Activated naive CD8-positive, alpha-beta T cell (primary cell): Measurements from ENCODE around the gene DOCK8.

Source experiments
- H3K27ac Mint-ChIP-seq: one replicate; pipeline ENCODE4 v1.8.0; 2021; ENCODE audit warnings: mixed read lengths
- H3K27me3 Mint-ChIP-seq: one replicate; pipeline ENCODE4 v1.8.0; 2021; ENCODE audit warnings: mixed read lengths
- H3K36me3 Mint-ChIP-seq: one replicate; pipeline ENCODE4 v1.8.0; 2021; ENCODE audit warnings: mixed read lengths
- H3K4me1 Mint-ChIP-seq: one replicate; pipeline ENCODE4 v1.8.0; 2021; ENCODE audit warnings: low read depth, mixed read lengths
- H3K4me3 Mint-ChIP-seq: one replicate; pipeline ENCODE4 v1.8.0; 2021; ENCODE audit warnings: mild to moderate bottlenecking, mixed read lengths
- H3K9me3 Mint-ChIP-seq: one replicate; pipeline ENCODE4 v1.8.0; 2021; ENCODE audit warnings: low read depth, mixed read lengths

DOCK8 gene

DNA sequence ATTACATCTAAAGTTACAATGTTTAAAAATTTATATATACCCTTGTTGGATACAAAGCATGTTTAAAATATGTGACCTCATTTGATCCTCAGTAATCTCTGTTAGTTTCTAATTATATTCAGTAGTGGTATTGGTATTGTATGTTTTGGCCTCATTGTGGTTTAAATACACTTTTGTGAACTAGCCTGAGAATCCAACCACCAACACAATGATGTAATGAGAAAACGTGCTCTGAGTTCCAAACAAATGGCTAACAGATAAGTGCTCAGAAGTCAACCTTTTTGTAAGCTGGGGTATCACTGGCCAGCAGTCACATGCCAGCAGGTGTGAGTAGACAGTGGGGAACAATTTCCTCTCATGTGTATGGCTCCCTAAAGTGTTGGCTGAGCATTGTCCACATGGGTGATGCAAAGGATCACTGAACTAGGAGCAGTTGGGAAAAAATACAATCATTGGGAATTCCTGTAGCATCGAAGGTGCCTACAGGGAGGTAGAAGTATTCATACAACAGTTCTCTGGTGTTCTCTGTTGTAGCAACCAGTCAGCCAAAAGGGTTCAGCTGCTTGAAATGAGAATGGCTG, 56.1 kb downstream of the DOCK8 start:
- H3K27me3 Mint-ChIP-seq: no peaks in the 10 kb centered on the region
- peak overlapping the region; percentile 99 for H3K27ac Mint-ChIP-seq
- H3K4me3 Mint-ChIP-seq: no peak overlapping the region
- peaks cover 36% of the 10 kb centered on the region for H3K4me1 Mint-ChIP-seq
- H3K9me3 Mint-ChIP-seq: no peaks in the 10 kb centered on the region
- peaks cover 9% of the 10 kb centered on the region for H3K36me3 Mint-ChIP-seq

DNA sequence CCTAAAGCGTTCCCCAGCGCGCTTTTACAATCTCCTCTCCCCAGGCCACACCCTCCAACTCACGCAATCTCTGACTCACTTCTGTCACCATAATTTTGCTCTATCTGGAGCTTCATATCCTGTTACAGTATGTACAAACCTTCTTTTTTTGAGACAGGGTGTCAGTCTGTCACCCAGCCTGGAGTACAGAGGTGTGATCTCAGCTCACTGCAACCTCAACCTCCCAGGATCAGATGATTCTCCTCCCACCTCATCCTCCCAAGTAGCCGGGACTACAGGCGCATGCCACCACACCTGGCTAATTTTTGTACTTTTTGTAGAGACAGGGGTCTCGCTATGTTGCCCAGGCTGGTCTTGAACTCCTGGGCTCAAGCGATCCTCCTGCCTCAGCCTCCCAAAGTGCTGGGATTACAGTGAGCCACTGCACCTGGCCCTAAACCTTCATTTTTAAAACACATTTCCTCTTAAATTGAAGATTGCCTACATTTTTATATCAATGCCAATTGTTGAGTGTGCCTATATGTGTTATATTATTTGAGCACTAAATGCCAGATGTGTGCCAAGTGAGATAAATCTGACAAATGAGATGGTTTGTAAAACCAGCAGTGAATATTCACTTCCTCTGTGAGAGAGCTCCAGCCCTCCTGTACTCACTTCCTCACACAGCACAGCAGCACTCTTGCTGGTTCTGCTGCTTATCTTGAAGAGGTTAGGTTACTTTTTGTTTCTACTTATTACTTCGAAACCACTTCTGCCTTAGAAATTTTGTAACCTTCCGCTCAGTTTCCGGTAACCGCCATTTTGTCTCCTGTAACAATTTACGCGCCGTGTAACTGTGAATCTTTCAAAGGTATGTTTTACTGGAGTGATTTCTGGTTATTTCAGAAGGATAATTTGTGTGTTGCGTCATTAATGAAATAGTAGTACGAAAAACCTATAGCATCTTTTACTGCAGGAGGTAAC, 57.9 kb downstream of the DOCK8 start:
- Mint-ChIP-seq H3K9me3 (no peaks in the 10 kb centered on the region), H3K36me3 (peaks cover 9% of the 10 kb centered on the region), H3K4me1 (peaks cover 44% of the 10 kb centered on the region), H3K27me3 (no peaks in the 10 kb centered on the region), H3K27ac (peak overlapping the region; percentile 99), H3K4me3 (peak overlapping the region; percentile 98)

DNA sequence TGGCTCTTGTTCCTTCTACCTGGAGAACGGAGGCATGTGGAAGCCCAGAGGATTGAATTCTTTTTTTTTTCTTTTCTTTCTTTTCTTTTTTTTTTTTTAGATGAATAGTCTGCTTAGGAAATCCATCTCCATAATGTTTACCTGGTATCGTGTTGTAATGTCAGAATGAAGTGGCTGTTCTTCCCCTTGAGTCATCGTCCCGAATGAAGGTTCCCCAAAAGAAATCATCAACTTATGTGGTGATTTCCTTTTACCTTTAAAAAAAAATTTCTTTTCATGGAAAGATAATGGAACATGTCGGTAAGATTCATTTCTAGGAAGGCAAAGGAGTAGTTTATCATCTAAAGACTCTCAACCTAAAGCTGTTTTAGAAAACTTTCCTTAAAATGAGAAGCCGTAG, 59.7 kb downstream of the DOCK8 start:
- H3K27me3 Mint-ChIP-seq: no peaks in the 10 kb centered on the region
- H3K36me3 Mint-ChIP-seq: peaks cover 7% of the 10 kb centered on the region
- H3K4me3 Mint-ChIP-seq: peak overlapping the region; percentile 98
- peaks cover 40% of the 10 kb centered on the region for H3K4me1 Mint-ChIP-seq
- H3K9me3 Mint-ChIP-seq: no peaks in the 10 kb centered on the region
- H3K27ac Mint-ChIP-seq: peak overlapping the region; percentile 96

DNA sequence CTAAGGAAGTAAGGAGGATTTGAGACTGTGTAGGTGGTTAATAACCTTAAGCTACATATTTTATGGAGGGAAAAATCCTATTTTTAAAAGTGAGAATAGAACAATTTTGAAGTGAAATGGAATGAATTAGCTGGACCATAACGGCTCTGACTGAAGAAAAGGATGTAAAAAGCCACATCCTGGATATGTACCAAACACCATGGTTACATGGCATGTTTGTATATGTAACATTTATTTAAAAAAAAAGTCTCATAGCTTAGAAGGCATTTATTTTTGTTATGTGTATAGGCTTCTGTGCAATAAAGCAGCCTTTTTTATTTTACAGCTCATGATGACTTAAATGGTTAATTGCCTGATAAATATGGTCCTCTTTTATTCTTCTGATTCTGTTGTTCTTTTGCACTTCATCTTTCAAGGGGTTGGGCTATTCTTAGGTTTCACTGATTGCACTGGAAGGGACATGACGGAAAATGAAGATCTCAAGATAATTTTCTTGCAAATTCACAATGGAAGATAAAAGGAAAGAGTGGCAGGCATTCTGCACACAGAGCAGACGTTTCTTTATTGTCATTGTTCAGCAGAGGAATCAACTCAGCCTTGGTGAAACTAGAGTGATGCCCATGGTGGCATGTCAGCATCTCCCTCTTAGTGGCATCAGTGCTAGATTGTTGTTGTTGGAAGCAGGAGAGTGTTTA, 63.1 kb downstream of the DOCK8 start:
- Mint-ChIP-seq H3K9me3 (no peaks in the 10 kb centered on the region), H3K27me3 (no peaks in the 10 kb centered on the region), H3K27ac (no peak overlapping the region)

DNA sequence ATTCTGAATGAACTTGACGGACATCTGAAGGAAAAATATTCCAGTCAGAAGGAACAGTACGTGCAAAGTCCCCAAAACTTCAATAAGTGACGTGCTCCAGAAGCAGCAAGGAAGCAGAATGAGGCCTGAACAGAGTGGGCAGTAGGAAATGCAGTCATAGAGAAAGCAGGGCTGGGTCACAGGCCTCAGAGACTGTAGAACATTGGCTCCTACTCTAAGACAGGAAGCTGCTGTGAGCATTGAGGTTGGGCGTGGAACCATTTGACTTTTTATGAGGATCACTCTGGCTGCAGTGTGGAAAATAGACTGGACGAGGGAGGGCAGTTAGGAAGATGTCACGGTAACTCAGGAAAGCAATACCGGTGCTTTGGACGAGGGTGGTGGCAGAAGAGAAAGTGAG, 64.0 kb downstream of the DOCK8 start:
- Mint-ChIP-seq H3K4me1 (peaks cover 52% of the 10 kb centered on the region), H3K4me3 (no peak overlapping the region), H3K27ac (no peak overlapping the region), H3K9me3 (no peaks in the 10 kb centered on the region), H3K27me3 (no peaks in the 10 kb centered on the region), H3K36me3 (peaks cover 9% of the 10 kb centered on the region)

More for the DNA sequence above, 63.1 kb downstream of the DOCK8 start:
- Mint-ChIP-seq H3K4me1 (peaks cover 46% of the 10 kb centered on the region), H3K4me3 (no peak overlapping the region), H3K36me3 (peaks cover 11% of the 10 kb centered on the region)

DNA sequence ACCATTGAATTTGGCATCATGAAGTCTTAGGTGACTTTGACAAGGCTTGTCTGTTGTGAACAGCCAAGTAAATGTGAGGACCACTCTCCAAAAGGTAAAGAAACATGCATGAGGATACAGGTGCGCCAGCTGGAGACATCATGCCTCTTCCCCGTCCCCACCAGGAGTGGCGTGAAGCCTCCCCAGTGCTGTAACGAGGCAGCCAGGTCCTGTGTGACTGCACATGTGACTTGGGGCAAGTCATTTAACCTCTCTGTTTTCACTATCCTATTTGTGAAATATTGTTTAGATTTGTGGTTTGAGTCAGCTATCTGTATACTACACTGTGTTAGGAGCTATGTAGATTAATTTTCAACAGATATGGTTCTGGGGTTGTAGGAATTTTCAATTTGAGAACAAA, 65.0 kb downstream of the DOCK8 start:
- Mint-ChIP-seq H3K27me3 (no peaks in the 10 kb centered on the region), H3K36me3 (peaks cover 12% of the 10 kb centered on the region), H3K27ac (no peak overlapping the region), H3K4me3 (no peak overlapping the region), H3K9me3 (no peaks in the 10 kb centered on the region), H3K4me1 (peaks cover 52% of the 10 kb centered on the region)

DNA sequence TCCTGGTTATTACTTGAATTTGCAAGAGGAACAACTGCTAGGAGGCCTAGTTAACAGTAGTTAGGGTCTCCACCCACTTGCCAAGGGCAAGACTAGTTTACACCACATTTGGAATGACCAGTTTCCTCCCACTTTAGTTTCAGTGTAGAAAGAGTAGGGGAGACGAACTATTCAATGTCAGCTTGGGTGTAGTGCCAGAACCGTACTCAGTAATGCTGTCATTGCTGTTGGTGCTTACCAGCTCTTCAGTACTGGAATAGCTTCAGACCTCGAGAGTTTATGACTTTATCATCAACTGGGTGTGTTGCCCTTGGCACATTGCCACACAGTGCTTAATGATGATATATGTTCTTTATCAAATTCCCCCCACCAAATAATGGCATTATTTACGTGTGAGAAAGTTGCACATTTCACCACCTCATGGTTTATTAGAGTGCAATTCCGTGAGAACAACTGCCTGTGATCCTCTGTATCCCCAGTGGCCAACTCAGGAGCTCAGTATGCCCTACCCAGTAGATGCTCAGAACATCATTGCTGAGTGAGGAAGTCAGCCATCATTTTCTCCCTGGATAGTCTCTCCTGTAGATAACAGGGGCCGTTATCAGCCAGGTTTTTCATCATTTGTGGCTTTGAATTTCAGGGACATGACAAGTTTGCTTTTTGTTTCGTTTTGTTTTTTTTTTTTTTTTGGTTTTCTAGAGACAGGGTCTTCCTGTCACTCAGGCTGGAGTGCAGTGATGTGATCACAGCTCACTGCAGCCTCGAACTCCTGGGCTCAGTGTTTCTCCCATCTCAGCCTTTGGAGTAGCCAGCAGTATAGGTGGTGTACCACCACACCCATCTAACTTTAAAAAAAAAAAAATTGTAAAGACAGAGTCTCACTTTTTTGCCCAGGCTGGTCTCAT, 67.3 kb downstream of the DOCK8 start:
- Mint-ChIP-seq H3K27me3 (no peaks in the 10 kb centered on the region), H3K4me3 (peak overlapping the region; percentile 74), H3K9me3 (no peaks in the 10 kb centered on the region), H3K4me1 (peaks cover 54% of the 10 kb centered on the region), H3K27ac (peak overlapping the region; percentile 87), H3K36me3 (peaks cover 7% of the 10 kb centered on the region)

DNA sequence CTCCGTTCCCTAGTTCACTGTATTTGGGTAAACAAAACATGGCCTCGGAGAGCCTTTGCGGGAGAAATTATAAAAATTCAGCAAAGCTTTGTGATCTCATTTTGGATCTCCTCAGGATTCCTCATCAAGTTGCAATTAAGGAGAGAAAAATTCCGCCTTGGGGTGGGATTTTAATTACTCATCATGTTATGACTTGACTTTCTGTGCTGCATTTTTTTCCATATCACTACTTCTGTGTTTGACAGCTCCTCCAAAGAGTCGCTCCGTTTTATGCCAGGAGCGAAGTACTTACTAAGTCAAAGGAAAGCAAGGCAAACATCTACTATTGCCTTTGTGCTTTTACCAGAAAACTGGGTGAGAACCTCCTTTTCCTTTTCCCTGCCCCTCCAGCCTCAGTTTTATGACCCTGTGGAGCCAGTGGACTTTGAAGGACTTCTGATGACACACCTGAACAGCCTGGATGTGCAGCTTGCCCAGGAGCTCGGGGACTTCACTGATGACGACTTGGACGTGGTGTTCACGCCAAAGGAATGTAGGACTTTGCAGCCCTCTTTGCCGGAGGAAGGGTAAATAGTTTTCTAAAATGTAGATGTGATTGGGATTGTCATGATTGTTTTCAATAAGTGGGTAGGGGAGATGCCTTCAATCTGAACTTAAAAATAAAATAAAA, 71.5 kb downstream of the DOCK8 start:
- Mint-ChIP-seq H3K27ac (peak overlapping the region; percentile 18), H3K4me1 (peaks cover 72% of the 10 kb centered on the region), H3K27me3 (no peaks in the 10 kb centered on the region), H3K9me3 (no peaks in the 10 kb centered on the region), H3K4me3 (no peak overlapping the region), H3K36me3 (peaks cover 14% of the 10 kb centered on the region)

DNA sequence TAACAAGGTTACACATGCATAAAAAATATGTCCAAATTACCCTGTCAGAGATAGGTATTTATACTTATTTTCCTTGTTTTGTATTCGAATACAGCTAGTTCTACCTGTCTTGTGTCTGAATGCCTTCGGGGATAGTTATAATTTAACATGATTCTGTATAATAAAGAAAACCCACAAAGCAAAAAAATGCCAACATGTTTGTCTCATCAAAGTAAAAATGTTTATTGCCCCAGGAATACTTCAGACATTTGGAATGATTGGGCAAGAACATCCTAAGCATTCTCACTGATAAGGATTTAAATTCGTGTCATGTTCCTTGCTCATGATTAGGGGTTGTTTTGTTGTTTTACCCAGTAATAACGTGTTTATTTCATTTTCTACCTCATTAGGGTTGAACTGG, 74.5 kb downstream of the DOCK8 start:
- peaks cover 22% of the 10 kb centered on the region for H3K36me3 Mint-ChIP-seq
- no peak overlapping the region for H3K27ac Mint-ChIP-seq
- H3K9me3 Mint-ChIP-seq: no peaks in the 10 kb centered on the region
- no peak overlapping the region for H3K4me3 Mint-ChIP-seq
- no peaks in the 10 kb centered on the region for H3K27me3 Mint-ChIP-seq
- H3K4me1 Mint-ChIP-seq: peaks cover 58% of the 10 kb centered on the region

DNA sequence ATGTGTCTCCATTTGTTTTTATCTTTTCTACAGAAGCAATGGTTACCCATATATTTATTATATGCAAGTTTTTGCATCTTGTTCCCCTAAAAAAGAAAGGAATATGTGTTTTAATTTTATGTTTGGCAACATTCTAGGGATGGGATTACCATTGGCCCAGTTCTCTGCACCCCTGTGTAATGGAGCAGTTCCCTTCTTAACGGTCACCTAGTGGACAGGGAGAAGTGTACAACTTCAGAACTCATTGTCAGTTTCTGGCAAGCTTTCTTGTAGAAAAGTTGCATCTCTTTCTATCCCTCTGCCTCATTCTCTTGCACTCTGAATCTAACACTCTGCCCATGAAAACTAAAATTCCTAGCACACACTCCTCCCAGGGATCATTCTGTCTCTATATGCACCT, 78.2 kb downstream of the DOCK8 start:
- Mint-ChIP-seq H3K27ac (peak overlapping the region; percentile 2), H3K4me3 (no peak overlapping the region), H3K4me1 (peaks cover 58% of the 10 kb centered on the region), H3K36me3 (peaks cover 17% of the 10 kb centered on the region), H3K9me3 (no peaks in the 10 kb centered on the region), H3K27me3 (no peaks in the 10 kb centered on the region)

DNA sequence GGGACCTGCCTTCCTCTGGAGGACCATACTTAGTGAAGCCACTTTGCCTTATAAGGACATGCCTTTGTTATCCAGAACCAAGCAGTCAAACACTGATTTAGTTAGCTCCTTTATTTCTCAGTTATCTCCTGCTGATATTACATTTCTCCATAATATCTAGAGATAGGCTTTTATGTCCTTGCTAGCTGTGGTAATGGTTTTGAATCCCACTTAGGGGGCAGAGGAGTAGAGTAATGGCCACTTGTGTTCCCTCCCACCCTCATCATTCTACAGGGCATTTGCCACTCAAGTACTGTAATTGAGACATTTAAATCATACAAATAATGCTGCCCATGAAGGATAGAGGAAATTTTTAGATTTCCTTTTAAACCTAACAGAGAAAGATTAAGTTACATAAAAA, 80.9 kb downstream of the DOCK8 start:
- Mint-ChIP-seq H3K27ac (peak overlapping the region; percentile 59), H3K4me1 (peaks cover 44% of the 10 kb centered on the region), H3K27me3 (no peaks in the 10 kb centered on the region), H3K36me3 (peaks cover 17% of the 10 kb centered on the region), H3K4me3 (no peak overlapping the region), H3K9me3 (no peaks in the 10 kb centered on the region)

DNA sequence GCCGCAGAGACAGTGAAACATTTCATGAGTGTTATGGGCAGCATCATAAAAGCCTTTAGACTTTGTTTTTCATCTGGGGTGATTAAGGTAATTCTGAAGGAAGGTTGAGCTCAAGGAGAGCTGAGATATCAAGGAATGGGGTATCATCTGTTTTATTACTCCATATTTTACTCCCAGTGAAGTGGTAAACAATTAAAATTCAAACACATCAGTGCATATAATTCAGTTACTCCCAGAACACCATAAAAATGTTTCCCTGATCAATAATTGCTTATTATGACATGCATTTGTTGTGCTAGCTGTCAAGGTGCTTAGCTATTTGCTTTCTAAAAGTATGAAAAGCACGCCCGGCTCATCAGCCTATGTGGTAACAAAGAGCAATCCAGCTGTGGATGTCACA, 81.7 kb downstream of the DOCK8 start:
- peaks cover 15% of the 10 kb centered on the region for H3K36me3 Mint-ChIP-seq
- no peaks in the 10 kb centered on the region for H3K27me3 Mint-ChIP-seq
- H3K4me3 Mint-ChIP-seq: no peak overlapping the region
- H3K27ac Mint-ChIP-seq: peak overlapping the region; percentile 69
- peaks cover 41% of the 10 kb centered on the region for H3K4me1 Mint-ChIP-seq
- no peaks in the 10 kb centered on the region for H3K9me3 Mint-ChIP-seq

DNA sequence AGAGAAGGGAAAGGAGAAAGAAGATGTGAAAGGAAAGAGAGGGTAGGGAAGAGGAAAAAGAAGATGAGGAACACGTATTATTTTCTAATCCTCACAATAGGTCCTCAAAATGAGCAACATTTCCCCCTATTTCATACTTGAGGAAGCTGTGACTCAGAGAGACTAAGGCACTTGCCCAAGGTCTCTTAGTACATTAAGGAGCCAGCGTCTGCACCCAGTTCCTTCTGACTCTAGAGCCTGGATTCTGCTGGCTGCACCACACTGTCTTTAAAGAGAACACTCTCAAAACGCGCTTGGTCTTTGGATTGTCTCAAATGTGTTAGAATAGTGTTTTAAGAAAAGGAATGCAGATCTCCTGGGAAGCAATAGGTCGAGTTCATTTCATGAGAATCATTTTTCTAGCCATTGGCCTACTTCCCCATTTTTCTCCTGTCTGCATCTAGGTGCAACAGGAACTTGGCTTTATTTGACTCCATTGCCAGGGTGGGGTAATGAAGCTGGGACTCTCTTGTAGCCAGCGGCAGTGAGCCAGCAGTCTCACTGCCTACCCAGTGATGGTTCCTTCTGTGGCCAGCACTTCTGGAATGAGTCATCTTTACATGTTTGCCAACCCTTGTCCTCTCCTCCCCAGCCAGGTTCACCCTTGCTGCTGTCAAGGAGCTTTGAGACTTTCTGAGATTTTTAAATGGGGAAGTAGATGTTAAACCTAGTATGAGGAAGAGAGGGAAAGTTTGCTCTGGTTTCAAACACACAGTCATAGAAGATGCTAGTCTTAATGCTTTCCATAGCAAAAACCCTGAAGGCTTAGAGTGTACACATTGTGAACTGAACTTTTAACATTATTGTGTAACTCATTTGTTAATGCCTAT, 82.7 kb downstream of the DOCK8 start:
- H3K36me3 Mint-ChIP-seq: peaks cover 15% of the 10 kb centered on the region
- no peak overlapping the region for H3K4me3 Mint-ChIP-seq

More for the DNA sequence above, 82.7 kb downstream of the DOCK8 start:
- H3K27me3 Mint-ChIP-seq: no peaks in the 10 kb centered on the region
- H3K4me1 Mint-ChIP-seq: peaks cover 41% of the 10 kb centered on the region
- no peaks in the 10 kb centered on the region for H3K9me3 Mint-ChIP-seq
- peak overlapping the region; percentile 69 for H3K27ac Mint-ChIP-seq
